ENCODE results near the gene PADI1. TPM values are rescaled to one million over a fixed set of nuclear protein-coding genes. Genes with fewer than 3 reads are reported as not detected.

Gene PADI1
- total RNA-seq, 1 donor from 2014 or later = 0.86 TPM

- DNase-seq (ENCODE audit: low spot score) = no peak
Observed at GRCh38 chr1:17198476-17199258, 6.3 kb upstream of the PADI1 start.

GRCh38 chr1:17199267-17200044 is 5.5 kb upstream of the PADI1 start:
- no peak for DNase-seq (ENCODE audit: low spot score)

- no peak for DNase-seq (ENCODE audit: low spot score)
Observed at GRCh38 chr1:17200246-17200645, 4.7 kb upstream of the PADI1 start.

GRCh38 chr1:17200756-17201155 is 4.2 kb upstream of the PADI1 start:
- DNase-seq (ENCODE audit: low spot score) = no peak

GRCh38 chr1:17201201-17202021 is 3.5 kb upstream of the PADI1 start:
- no peak for DNase-seq (ENCODE audit: low spot score)

- DNase-seq (ENCODE audit: low spot score) = no peak
Observed at GRCh38 chr1:17205652-17206051, 724 bp downstream of the PADI1 start.

- DNase-seq (ENCODE audit: low spot score) = no peak
Observed at GRCh38 chr1:17206196-17206595, 1.3 kb downstream of the PADI1 start.

- DNase-seq (ENCODE audit: low spot score) = peak; percentile 70
Observed at GRCh38 chr1:17207046-17207445, 2.1 kb downstream of the PADI1 start.

GRCh38 chr1:17207540-17207939 is 2.6 kb downstream of the PADI1 start:
- no peak for DNase-seq (ENCODE audit: low spot score)

GRCh38 chr1:17207966-17208418 is 3.1 kb downstream of the PADI1 start:
- peak; percentile 64 for DNase-seq (ENCODE audit: low spot score)

- DNase-seq (ENCODE audit: low spot score) = no peak
Observed at GRCh38 chr1:17208546-17208945, 3.6 kb downstream of the PADI1 start.

GRCh38 chr1:17209430-17209829 is 4.5 kb downstream of the PADI1 start:
- DNase-seq (ENCODE audit: low spot score) = no peak

- DNase-seq (ENCODE audit: low spot score) = no peak
Observed at GRCh38 chr1:17210176-17210575, 5.2 kb downstream of the PADI1 start.

- no peak for DNase-seq (ENCODE audit: low spot score)
Observed at GRCh38 chr1:17211377-17211776, 6.4 kb downstream of the PADI1 start.

- no peak for DNase-seq (ENCODE audit: low spot score)
Observed at GRCh38 chr1:17212009-17212408, 7.1 kb downstream of the PADI1 start.

GRCh38 chr1:17212487-17213121 is 7.7 kb downstream of the PADI1 start:
- DNase-seq (ENCODE audit: low spot score) = no peak

GRCh38 chr1:17213148-17213781 is 8.3 kb downstream of the PADI1 start:
- DNase-seq (ENCODE audit: low spot score) = no peak

- no peak for DNase-seq (ENCODE audit: low spot score)
Observed at GRCh38 chr1:17213782-17214148, 8.8 kb downstream of the PADI1 start.

- no peak for DNase-seq (ENCODE audit: low spot score)
Observed at GRCh38 chr1:17214876-17215544, 10.1 kb downstream of the PADI1 start.

- DNase-seq (ENCODE audit: low spot score) = no peak
Observed at GRCh38 chr1:17215545-17215890, 10.6 kb downstream of the PADI1 start.

GRCh38 chr1:17216078-17216477 is 11.2 kb downstream of the PADI1 start:
- DNase-seq (ENCODE audit: low spot score) = no peak

Measured in ureter (tissue), 1 donor.